ENCODE results near the gene CFAP74.
A peak's percentile ranks its signal among the peaks of the same experiment; 100 is the strongest.

The CFAP74 gene

GRCh38 chr1:1926886-1927660 is 76.5 kb downstream of the CFAP74 start:
- no peak for DNase-seq

GRCh38 chr1:1926346-1926811 is 77.2 kb downstream of the CFAP74 start:
- DNase-seq: no peak

DNA sequence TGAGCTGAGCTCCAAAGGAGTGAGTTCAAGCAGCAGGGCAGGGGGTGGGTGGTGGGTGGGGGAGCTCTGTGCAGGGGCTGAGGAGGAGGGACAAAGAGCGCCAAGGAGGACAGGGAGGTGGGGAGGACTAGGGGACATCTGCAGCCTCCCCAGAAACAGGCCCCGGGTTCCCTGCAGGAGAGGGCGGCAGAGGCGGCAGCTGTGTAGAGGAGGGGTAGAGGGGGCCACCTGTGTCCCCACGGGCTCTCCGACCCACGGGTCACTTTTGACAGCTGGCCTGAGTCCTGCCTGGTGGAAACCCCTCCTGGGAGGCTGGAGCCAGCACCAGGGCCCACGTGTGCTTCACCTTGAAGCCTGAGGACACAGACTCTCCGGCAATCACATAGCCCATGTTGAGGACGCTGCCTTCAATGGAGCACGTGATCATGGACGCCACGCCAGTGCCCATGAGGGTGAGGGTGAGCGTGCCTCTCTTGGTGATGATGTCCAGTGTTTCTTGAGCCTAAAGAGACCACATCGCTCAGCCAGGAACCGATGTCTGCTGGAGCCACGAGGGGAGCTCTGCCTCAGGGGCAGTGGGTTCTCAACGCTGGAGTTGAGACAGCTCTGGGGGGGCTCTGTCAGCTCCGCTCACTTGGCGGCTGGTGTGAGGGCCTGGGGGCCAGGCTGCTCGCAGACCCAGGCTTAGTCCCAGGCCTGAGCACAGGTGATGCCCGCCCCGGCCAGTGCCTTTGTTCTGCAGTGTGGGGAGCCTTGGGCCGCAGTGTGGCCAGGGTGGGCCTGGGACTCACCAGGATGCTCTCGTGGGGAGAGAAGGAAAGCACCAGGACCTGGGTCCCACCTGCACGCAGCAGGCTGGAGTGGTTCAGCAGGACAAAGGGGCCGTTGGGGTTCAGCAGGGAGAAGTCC is 77.9 kb downstream of the CFAP74 start:
- no peak for DNase-seq

DNA sequence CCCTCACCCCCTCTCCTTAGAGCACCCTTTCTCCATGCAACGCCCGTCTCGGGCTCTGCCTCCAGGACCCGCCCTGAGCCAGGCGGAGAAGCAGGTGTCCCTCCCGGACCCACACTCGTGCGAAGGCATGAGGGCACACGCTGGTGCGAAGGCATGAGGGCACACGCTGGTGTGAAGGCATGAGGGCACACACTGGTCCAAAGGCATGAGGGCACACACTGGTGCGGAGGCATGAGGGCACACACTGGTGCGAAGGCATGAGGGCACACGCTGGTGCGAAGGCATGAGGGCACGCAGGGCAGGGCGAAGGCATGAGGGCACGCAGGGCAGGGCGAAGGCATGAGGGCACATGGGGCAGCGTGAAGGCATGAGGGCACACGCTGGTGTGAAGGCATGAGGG is 78.7 kb downstream of the CFAP74 start:
- no peak for DNase-seq

- no peak for DNase-seq
Observed at GRCh38 chr1:1924386-1924785, 79.2 kb downstream of the CFAP74 start.

GRCh38 chr1:1922956-1923833 is 80.4 kb downstream of the CFAP74 start:
- DNase-seq: no peak

- no peak for DNase-seq
Observed at GRCh38 chr1:1922702-1922955, 81.0 kb downstream of the CFAP74 start.

DNA sequence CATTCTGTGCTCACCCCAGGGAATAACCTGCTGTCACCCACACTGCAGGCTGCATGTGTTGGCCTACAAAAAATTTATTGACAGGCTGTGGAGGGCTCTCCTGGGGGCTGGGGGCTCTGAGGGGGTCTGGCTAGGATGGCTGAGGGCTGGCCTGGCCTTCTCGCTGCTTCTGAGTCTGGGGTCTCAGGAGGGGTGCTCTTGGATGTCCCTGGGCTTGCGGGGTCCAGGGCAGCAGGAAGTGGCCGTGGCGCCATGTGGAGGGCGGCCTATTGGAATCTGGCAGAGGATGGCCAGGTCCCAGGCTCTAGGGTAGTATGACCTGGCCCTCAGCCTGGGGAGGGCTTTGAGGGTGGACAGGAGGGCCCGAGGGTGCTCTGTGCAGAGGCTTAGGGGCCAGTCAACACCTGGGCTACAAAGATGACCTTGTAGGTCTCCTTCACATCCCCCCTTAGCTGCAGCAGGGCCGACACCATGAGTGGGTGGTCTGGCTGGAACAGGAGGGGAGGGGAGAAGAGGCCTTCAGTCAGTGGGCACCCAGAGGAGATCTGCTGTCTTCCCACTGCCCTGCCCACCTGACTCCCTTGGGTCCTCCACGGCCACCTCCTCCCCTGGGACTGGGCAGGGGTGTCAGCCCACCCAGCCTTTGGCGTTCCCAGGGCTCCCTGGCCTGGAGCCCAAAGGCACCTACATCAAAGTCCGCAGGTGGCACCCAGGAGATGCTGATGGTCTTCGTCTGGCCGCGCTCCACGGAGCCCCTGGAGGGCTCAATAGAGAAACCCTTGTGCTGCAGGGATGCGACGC is 81.5 kb downstream of the CFAP74 start:
- no peak for DNase-seq

GRCh38 chr1:1921459-1921862 is 82.1 kb downstream of the CFAP74 start:
- DNase-seq: no peak

- no peak for DNase-seq
Observed at GRCh38 chr1:1920608-1921458, 82.8 kb downstream of the CFAP74 start.

- no peak for DNase-seq
Observed at GRCh38 chr1:1920057-1920607, 83.5 kb downstream of the CFAP74 start.

DNA sequence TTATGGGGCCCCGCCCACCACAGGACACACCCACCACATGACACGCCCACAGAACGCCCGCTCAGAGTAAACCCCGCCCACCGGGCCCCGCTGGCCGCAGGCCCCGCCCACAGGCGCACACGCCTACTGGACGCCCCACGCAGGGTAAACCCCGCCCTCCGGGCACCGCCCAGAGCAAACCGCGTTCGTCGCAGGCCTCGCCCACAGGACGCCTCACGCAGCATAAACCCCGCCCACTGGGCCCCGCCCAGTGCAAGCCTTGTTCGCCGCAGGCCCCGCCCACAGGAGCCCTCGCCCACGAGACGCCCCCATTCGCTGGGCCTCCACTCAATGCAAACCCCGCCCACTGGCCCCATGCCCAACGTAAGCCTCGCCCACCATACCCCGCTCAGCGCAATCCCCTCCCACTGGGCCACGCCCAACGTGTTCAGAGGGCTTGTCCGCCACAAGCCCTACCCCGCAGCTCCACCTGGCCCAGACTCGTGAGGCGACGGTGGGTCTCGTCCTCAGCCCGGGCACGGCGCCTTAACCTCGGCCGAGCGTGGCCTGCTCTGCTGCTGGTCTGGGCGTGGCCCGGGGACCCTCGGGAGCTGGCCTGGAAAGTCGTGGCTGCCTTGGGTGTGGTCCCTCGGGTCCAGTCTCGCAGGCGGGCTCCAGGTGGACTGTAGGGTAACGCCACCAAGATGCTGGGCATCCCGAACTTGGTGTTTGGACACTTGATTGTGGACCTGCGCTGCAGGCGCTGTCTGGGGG is 84.1 kb downstream of the CFAP74 start:
- peak; percentile 99 for DNase-seq

DNA sequence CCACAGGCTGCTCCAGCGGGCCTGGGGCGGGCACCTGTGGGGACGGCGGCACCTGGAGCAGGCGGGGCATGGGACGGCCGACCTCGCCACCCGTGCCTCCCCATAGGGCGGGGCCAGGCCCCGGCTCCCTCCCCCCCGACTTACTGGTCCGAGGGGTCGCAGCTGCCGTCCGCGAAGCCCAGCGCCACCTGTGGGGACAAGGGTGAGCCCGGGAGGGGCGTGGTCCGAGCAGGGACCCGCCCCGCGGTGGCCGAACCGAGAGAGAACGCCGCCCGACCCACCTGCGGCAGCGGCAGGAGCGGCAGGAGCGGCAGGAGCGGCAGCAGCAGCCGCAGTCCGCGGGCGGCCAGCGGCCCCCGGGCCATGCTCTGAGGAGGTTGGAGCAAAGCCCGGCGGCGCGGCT is 84.7 kb downstream of the CFAP74 start, which contains the start of gene TMEM52:
Gene TMEM52, minus strand, starts transcription at position 379 of the 403 bp plus-strand sequence. Its CDS starts 14 bp downstream, at position 365.
- no peak for DNase-seq

- DNase-seq: no peak
Observed at GRCh38 chr1:1917995-1918900, 85.3 kb downstream of the CFAP74 start.

DNA sequence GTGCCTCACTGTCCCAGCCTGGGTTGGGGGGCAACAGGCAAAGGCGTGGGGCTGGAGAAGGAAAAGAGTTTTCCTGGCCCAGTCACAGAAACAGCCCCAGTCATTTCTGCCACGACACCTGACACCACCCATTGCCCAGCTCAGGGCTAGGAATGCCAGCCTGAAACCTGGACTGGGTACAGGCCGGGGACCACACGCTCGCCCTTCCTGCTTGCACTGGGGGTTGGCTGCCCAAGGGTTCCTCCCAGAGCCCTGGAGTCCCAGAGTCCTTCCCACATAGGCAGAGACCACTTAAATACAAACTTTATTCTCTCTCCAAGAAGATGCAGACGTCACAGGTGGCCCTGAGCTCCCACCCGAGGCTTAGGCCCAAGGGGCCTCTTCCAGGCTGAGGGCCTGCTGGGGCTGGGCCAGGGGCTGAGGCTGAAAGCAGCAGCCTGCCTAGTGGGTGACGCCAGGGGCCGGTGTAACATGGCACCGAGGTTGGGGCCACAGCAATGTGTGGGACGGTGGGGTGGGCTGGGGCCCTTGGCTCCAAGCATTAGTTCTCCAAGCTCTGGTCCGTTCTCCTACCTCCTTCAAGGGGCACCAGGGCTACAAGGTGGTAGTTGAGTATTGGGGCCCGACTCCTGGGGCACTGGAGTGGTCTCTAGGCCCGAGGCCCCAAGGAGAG is 86.1 kb downstream of the CFAP74 start:
- no peak for DNase-seq

GRCh38 chr1:1916851-1917251 is 86.7 kb downstream of the CFAP74 start:
- DNase-seq: no peak

- no peak for DNase-seq
Observed at GRCh38 chr1:1915911-1916840, 87.4 kb downstream of the CFAP74 start.

Measured in GDM1 (cell line).